ENCODE measurements around the gene C1orf87.

C1orf87 gene

GRCh38 chr1:60111118-60111517, 37.5 kb upstream of the C1orf87 start:
- Histone ChIP-seq H3K27me3 (ENCODE audit: insufficient read depth, poor library complexity, severe bottlenecking) (no peaks in the 10 kb centered on the region), H3K27ac (replicated peaks) (no peak overlapping the region), H3K4me3 (replicated peaks; ENCODE audit: insufficient read depth, low read length) (no peak overlapping the region)
- no peak for TF ChIP-seq CTCF (IDR thresholded peaks at IDR 0.05; ENCODE audit: insufficient read depth, low read length)
- no peak for TF ChIP-seq SPI1 (IDR thresholded peaks at IDR 0.05; ENCODE audit: borderline replicate concordance, low read depth)
- DNase-seq (ENCODE audit: low read depth in 1 of 2, low spot score in 1 of 2), result no peak

- no peak for DNase-seq (ENCODE audit: low read depth in 1 of 2, low spot score in 1 of 2)
- TF ChIP-seq GABPA (IDR thresholded peaks at IDR 0.05; ENCODE audit: low read depth), result no peak
- TF ChIP-seq POLR2AphosphoS5 (IDR thresholded peaks at IDR 0.05; ENCODE audit: low read depth), result no peak
- TF ChIP-seq CTCF (IDR thresholded peaks at IDR 0.05; ENCODE audit: insufficient read depth, low read length), result no peak
- no peak for TF ChIP-seq REST (IDR thresholded peaks at IDR 0.05; ENCODE audit: insufficient replicate concordance, low read depth)
- no peak for TF ChIP-seq SPI1 (IDR thresholded peaks at IDR 0.05; ENCODE audit: borderline replicate concordance, low read depth)
- Histone ChIP-seq H3K27ac (replicated peaks) (no peak overlapping the region), H3K4me3 (replicated peaks; ENCODE audit: insufficient read depth, low read length) (no peak overlapping the region), H3K27me3 (ENCODE audit: insufficient read depth, poor library complexity, severe bottlenecking) (no peaks in the 10 kb centered on the region)
Measured at GRCh38 chr1:60108196-60108595, 34.6 kb upstream of the C1orf87 start.

GRCh38 chr1:60103186-60103585, 29.6 kb upstream of the C1orf87 start:
- TF ChIP-seq SPI1 (IDR thresholded peaks at IDR 0.05; ENCODE audit: borderline replicate concordance, low read depth), result no peak
- no peak for TF ChIP-seq CTCF (IDR thresholded peaks at IDR 0.05; ENCODE audit: insufficient read depth, low read length)
- no peak for TF ChIP-seq POLR2AphosphoS5 (IDR thresholded peaks at IDR 0.05; ENCODE audit: low read depth)
- no peak for TF ChIP-seq GABPA (IDR thresholded peaks at IDR 0.05; ENCODE audit: low read depth)
- TF ChIP-seq REST (IDR thresholded peaks at IDR 0.05; ENCODE audit: insufficient replicate concordance, low read depth), result no peak
- no peak for DNase-seq (ENCODE audit: low read depth in 1 of 2, low spot score in 1 of 2)

GRCh38 chr1:60102267-60103061, 28.9 kb upstream of the C1orf87 start:
- H3K4me3 ChIP-seq (replicated peaks; ENCODE audit: insufficient read depth, low read length), result no peak overlapping the region
- no peak overlapping the region for H3K27ac ChIP-seq (replicated peaks)
- TF ChIP-seq CTCF (IDR thresholded peaks at IDR 0.05; ENCODE audit: insufficient read depth, low read length) (no peak), GABPA (IDR thresholded peaks at IDR 0.05; ENCODE audit: low read depth) (no peak), POLR2AphosphoS5 (IDR thresholded peaks at IDR 0.05; ENCODE audit: low read depth) (no peak), REST (IDR thresholded peaks at IDR 0.05; ENCODE audit: insufficient replicate concordance, low read depth) (no peak), SPI1 (IDR thresholded peaks at IDR 0.05; ENCODE audit: borderline replicate concordance, low read depth) (no peak)
- DNase-seq (ENCODE audit: low read depth in 1 of 2, low spot score in 1 of 2), result no peak
- H3K27me3 ChIP-seq (ENCODE audit: insufficient read depth, poor library complexity, severe bottlenecking), result no peaks in the 10 kb centered on the region

More at GRCh38 chr1:60103186-60103585, 29.6 kb upstream of the C1orf87 start:
- Histone ChIP-seq H3K27ac (replicated peaks) (no peak overlapping the region), H3K27me3 (ENCODE audit: insufficient read depth, poor library complexity, severe bottlenecking) (no peaks in the 10 kb centered on the region), H3K4me3 (replicated peaks; ENCODE audit: insufficient read depth, low read length) (no peak overlapping the region)

Data from HL-60 (cell line).